Erythroblast (primary cell): ENCODE measurements around the gene CALML3.

ENCODE experiments used
- GATA1 ChIP-seq: IDR thresholded peaks from 2 replicates; pipeline ENCODE4 v1.6.1; 2011; ENCODE audit warnings: low read depth, mild to moderate bottlenecking, control low read depth, low read length, moderate library complexity
- POLR2A ChIP-seq: IDR thresholded peaks from 2 replicates; pipeline ENCODE4 v1.6.1; 2011; ENCODE audit warnings: mild to moderate bottlenecking, low read length

DNA sequence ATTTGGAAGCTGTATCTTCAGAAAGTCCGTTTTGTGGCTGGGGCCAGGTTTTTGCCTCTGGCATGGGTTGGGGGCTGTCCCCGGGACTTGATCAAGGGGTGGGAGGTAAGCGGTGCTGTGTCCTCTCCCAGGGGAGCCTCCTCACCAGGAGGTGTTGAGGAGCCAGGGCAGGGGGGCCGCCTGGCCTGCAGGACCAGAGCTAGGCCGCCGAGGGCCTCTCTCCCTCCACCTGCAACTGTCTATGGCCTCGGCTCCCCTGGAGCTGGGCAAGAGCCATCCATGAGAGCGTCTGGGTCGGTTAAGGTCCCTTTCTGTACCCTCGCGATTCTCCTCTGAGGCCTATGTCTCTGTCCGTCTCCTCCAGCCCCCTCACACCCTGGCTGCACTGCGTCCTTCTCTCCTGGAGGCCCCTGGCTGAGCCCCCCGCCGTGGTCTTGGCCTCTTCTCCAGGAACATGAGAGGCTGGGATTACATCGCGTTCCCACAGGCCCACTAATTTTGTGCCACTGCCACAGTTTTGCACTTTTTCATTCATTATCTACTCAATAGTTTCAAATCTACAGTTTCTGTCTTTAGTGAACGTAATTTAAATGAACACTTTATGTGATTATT lies 46.0 kb upstream of the CALML3 start:
- TF ChIP-seq POLR2A (no peak), GATA1 (no peak)
